HepG2 (cell line): Measurements from ENCODE around the gene FOXA3. TPM values are rescaled to one million over a fixed set of nuclear protein-coding genes. Genes with fewer than 3 reads are reported as not detected.

Experiments
- AHR ChIP-seq: IDR thresholded peaks from 2 replicates; pipeline ENCODE4 v1.6.1; 2018; ENCODE audit warnings: missing genetic modification reagents, missing compliant biosample characterization
- BORCS8-MEF2B ChIP-seq: sonication (generic); formaldehyde crosslinking; IDR thresholded peaks from 2 replicates; pipeline ENCODE4 v1.8.0; 2022; ENCODE audit warnings: mild to moderate bottlenecking, missing genetic modification reagents
- FOXK1 ChIP-seq: sonication (generic); formaldehyde crosslinking; IDR thresholded peaks from 2 replicates; pipeline ENCODE4 v1.4.0; 2020; ENCODE audit warnings: low read depth, missing genetic modification reagents, borderline replicate concordance
- ISX ChIP-seq: sonication (generic); formaldehyde crosslinking; conservative IDR thresholded peaks from 2 replicates; pipeline ENCODE4 v1.5.0; 2020; ENCODE audit warnings: missing genetic modification reagents
- KLF11 ChIP-seq: IDR thresholded peaks from 2 replicates; pipeline ENCODE4 v1.6.1; 2016; ENCODE audit warnings: missing compliant biosample characterization
- POLR2AphosphoS2 ChIP-seq: IDR thresholded peaks from 2 replicates; pipeline ENCODE4 v1.6.1; 2011; ENCODE audit warnings: low read depth, low read length, improper control_type of control experiment
- PRPF4 ChIP-seq: fragments of 200-400 bp; formaldehyde crosslinking; IDR thresholded peaks from 2 replicates; pipeline ENCODE4 v1.6.1; 2016; ENCODE audit warnings: low read length, low read depth; ENCODE audit not compliant: poor library complexity, severe bottlenecking
- RELA ChIP-seq: sonication (generic); formaldehyde crosslinking; IDR thresholded peaks from 2 replicates; pipeline ENCODE4 v1.4.0; 2020; ENCODE audit warnings: missing genetic modification reagents
- SYNCRIP ChIP-seq: fragments of 200-400 bp; formaldehyde crosslinking; IDR thresholded peaks from 2 replicates; pipeline ENCODE4 v1.6.1; 2018; ENCODE audit warnings: mild to moderate bottlenecking, low read depth, low read length; ENCODE audit not compliant: insufficient read depth
- TAF1 ChIP-seq: sonication (generic); formaldehyde crosslinking; IDR thresholded peaks from 2 replicates; pipeline ENCODE4 v1.4.0; 2020; ENCODE audit warnings: missing genetic modification reagents
- ZNF331 ChIP-seq: sonication (generic); formaldehyde crosslinking; IDR thresholded peaks from 2 replicates; pipeline ENCODE4 v1.4.0; 2020; ENCODE audit warnings: missing genetic modification reagents
- ZNF562 ChIP-seq: sonication (generic); formaldehyde crosslinking; IDR thresholded peaks from 2 replicates; pipeline ENCODE4 v1.8.0; 2022; ENCODE audit warnings: missing genetic modification reagents, borderline replicate concordance
- ZNF891 ChIP-seq: sonication (generic); formaldehyde crosslinking; IDR thresholded peaks from 2 replicates; pipeline ENCODE4 v1.5.0; 2020; ENCODE audit warnings: mild to moderate bottlenecking, missing genetic modification reagents
- polyA plus RNA-seq, 8 experiments: library from polyadenylated mRNA; depleted of rRNA in 3 of 8; stranded (reverse) in 7 of 8; unstranded in 1 of 8; fragments of >200 nt; fragmentation: Illumina TruSeq in 4 of 8; extraction: Trizol in 4 of 8; gene quantifications; 2 replicates each; pipeline versions ENCODE4 v1.2.1 to v1.2.3, GENCODE V29; 2011 to 2016; ENCODE audit warnings: low read depth in 4 of 8, missing spikeins in 1 of 8, mixed read lengths in 1 of 8; ENCODE audit not compliant: insufficient read depth in 1 of 8
- total RNA-seq, 5 experiments: library from RNA; depleted of rRNA; stranded (reverse); fragments of >200 nt; fragmentation: Illumina TruSeq; extraction: Trizol; gene quantifications; 2 replicates each; pipeline ENCODE4 v1.2.3, GENCODE V29; 2016; ENCODE audit warnings: low read depth in 1 of 5
- TF ChIP-seq, protein P1 (sequence below): sonication (generic); formaldehyde crosslinking; IDR thresholded peaks from 2 replicates; pipeline ENCODE4 v1.8.1; 2023; ENCODE audit warnings: mild to moderate bottlenecking, missing genetic modification reagents
- TF ChIP-seq, protein P2 (sequence below): sonication (generic); formaldehyde crosslinking; IDR thresholded peaks from 2 replicates; pipeline ENCODE4 v1.9.0; 2021; ENCODE audit warnings: missing genetic modification reagents, borderline replicate concordance
- TF ChIP-seq, protein P3 (sequence below): sonication (generic); formaldehyde crosslinking; IDR thresholded peaks from 2 replicates; pipeline ENCODE4 v1.4.0; 2020; ENCODE audit warnings: mild to moderate bottlenecking, missing genetic modification reagents, borderline replicate concordance
- TF ChIP-seq, protein P4 (sequence below): IDR thresholded peaks from 2 replicates; pipeline ENCODE4 v1.6.1; 2016; ENCODE audit warnings: low read depth, borderline replicate concordance
- TF ChIP-seq, protein P5 (sequence below): sonication (generic); formaldehyde crosslinking; IDR thresholded peaks from 2 replicates; pipeline ENCODE4 v1.8.0; 2022; ENCODE audit warnings: missing genetic modification reagents, low read depth, mild to moderate bottlenecking, borderline replicate concordance
- TF ChIP-seq, protein P6 (sequence below): sonication (generic); formaldehyde crosslinking; IDR thresholded peaks from 2 replicates; pipeline ENCODE4 v1.4.0; 2020; ENCODE audit warnings: missing genetic modification reagents

FOXA3 gene
- total and polyA plus RNA-seq, 2 of the 13 experiments (the other 11 are each of a cell fraction or from before 2014, with no cell fraction given), result 29.8 to 47.6 TPM

DNA sequence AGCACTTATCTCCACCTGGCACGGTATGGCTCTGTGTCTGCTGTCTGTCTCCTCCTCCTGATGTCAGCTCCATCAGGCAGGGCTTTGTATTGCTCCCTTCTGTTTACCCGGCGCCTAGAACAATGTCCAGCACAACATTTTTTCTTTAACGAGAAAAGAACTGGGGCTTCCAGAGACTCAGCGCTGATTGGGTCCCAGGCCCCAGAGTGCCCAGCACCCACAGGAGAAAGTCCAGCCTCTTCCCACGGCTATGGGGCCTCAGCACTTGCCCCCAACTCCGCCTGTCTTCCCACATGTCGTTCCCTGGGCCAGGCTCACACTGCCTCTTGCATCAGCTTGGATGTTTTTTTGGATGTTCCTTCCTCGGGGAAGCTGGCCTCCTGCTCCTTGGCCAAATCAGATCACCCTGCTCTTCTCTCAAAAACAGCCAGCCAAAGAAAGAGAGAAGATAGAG lies 31.4 kb downstream of the FOXA3 start (continued):
- TF ChIP-seq, protein P1, sequence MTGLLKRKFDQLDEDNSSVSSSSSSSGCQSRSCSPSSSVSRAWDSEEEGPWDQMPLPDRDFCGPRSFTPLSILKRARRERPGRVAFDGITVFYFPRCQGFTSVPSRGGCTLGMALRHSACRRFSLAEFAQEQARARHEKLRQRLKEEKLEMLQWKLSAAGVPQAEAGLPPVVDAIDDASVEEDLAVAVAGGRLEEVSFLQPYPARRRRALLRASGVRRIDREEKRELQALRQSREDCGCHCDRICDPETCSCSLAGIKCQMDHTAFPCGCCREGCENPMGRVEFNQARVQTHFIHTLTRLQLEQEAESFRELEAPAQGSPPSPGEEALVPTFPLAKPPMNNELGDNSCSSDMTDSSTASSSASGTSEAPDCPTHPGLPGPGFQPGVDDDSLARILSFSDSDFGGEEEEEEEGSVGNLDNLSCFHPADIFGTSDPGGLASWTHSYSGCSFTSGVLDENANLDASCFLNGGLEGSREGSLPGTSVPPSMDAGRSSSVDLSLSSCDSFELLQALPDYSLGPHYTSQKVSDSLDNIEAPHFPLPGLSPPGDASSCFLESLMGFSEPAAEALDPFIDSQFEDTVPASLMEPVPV, result no peak
- TF ChIP-seq TAF1 (peak; percentile 29; the same call in 1 of the 2 replicates), ZNF331 (peak; percentile 62; the same call in 1 of the 2 replicates), SYNCRIP (no peak), FOXK1 (CRISPR knock-in tag) (peak; percentile 31; the same call in 1 of the 2 replicates), ZNF562 (CRISPR knock-in tag) (no peak), BORCS8-MEF2B (CRISPR knock-in tag) (0 out of 2 replicates have a peak, but pooled peaks have one; percentile 51), POLR2AphosphoS2 (no peak), RELA (CRISPR knock-in tag) (no peak), AHR (CRISPR knock-in tag) (no peak), ISX (CRISPR knock-in tag) (no peak), PRPF4 (no peak), ZNF891 (CRISPR knock-in tag) (peak; percentile 6; the same call in 1 of the 2 replicates), KLF11 (CRISPR knock-in tag) (no peak)
- TF ChIP-seq, protein P2, sequence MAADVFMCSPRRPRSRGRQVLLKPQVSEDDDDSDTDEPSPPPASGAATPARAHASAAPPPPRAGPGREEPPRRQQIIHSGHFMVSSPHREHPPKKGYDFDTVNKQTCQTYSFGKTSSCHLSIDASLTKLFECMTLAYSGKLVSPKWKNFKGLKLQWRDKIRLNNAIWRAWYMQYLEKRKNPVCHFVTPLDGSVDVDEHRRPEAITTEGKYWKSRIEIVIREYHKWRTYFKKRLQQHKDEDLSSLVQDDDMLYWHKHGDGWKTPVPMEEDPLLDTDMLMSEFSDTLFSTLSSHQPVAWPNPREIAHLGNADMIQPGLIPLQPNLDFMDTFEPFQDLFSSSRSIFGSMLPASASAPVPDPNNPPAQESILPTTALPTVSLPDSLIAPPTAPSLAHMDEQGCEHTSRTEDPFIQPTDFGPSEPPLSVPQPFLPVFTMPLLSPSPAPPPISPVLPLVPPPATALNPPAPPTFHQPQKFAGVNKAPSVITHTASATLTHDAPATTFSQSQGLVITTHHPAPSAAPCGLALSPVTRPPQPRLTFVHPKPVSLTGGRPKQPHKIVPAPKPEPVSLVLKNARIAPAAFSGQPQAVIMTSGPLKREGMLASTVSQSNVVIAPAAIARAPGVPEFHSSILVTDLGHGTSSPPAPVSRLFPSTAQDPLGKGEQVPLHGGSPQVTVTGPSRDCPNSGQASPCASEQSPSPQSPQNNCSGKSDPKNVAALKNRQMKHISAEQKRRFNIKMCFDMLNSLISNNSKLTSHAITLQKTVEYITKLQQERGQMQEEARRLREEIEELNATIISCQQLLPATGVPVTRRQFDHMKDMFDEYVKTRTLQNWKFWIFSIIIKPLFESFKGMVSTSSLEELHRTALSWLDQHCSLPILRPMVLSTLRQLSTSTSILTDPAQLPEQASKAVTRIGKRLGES (CRISPR knock-in tag), result no peak
- TF ChIP-seq, protein P3, sequence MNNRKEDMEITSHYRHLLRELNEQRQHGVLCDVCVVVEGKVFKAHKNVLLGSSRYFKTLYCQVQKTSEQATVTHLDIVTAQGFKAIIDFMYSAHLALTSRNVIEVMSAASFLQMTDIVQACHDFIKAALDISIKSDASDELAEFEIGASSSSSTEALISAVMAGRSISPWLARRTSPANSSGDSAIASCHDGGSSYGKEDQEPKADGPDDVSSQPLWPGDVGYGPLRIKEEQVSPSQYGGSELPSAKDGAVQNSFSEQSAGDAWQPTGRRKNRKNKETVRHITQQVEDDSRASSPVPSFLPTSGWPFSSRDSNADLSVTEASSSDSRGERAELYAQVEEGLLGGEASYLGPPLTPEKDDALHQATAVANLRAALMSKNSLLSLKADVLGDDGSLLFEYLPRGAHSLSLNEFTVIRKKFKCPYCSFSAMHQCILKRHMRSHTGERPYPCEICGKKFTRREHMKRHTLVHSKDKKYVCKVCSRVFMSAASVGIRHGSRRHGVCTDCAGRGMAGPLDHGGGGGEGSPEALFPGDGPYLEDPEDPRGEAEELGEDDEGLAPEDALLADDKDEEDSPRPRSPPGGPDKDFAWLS, result no peak
- TF ChIP-seq, protein P4, sequence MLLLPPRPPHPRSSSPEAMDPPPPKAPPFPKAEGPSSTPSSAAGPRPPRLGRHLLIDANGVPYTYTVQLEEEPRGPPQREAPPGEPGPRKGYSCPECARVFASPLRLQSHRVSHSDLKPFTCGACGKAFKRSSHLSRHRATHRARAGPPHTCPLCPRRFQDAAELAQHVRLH, result no peak; the same call in 1 of the 2 replicates
- TF ChIP-seq, protein P5, sequence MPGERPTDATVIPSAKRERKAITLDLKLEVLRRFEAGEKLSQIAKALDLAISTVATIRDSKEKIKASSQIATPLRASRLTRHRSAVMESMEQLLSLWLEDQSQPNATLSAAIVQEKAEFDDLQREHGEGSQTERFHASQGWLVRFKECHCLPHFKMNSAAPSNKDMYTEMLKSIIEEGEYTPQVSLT (CRISPR knock-in tag), result no peak
- TF ChIP-seq, protein P6, sequence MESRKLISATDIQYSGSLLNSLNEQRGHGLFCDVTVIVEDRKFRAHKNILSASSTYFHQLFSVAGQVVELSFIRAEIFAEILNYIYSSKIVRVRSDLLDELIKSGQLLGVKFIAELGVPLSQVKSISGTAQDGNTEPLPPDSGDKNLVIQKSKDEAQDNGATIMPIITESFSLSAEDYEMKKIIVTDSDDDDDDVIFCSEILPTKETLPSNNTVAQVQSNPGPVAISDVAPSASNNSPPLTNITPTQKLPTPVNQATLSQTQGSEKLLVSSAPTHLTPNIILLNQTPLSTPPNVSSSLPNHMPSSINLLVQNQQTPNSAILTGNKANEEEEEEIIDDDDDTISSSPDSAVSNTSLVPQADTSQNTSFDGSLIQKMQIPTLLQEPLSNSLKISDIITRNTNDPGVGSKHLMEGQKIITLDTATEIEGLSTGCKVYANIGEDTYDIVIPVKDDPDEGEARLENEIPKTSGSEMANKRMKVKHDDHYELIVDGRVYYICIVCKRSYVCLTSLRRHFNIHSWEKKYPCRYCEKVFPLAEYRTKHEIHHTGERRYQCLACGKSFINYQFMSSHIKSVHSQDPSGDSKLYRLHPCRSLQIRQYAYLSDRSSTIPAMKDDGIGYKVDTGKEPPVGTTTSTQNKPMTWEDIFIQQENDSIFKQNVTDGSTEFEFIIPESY (CRISPR knock-in tag), result peak; percentile 46; the same call in 1 of the 2 replicates
